GM12878 (cell line): ENCODE results near the gene DIO3. TPM values are rescaled to one million over a fixed set of nuclear protein-coding genes. Genes with fewer than 3 reads are reported as not detected.

Experiments
- ATAC-seq: fragments of 200-7000 bp; cut with Tn5 transposase; 3 replicates; pipeline ENCODE4 v1.9.1; 2020; ENCODE audit warnings: mild to moderate bottlenecking, moderate library complexity
- BruUV-seq: library from RNA; stranded (reverse); fragments of 400-500 nt; replicated peaks from 2 replicates; lab custom pipeline; 2021; lab: Mats Ljungman, UMichigan
- CTCF ChIA-PET: fragments of 300-600 bp; sonication (Branson Sonifier 250); formaldehyde crosslinking; extraction: SDS; loops from one replicate; lab custom pipeline; 2021; ENCODE audit warnings: inconsistent platforms; lab: Yijun Ruan, JAX
- POLR2A ChIA-PET: fragments of 350-600 bp; formaldehyde crosslinking; extraction: SDS; loops from one replicate; lab custom pipeline; 2021; ENCODE audit warnings: inconsistent platforms; lab: Charles Lee
- RAD21 ChIA-PET: fragments of 300-600 bp; sonication (Branson Sonifier 250); formaldehyde crosslinking; loops from one replicate; lab custom pipeline; 2023; ENCODE audit warnings: antibody characterized with exemption; ENCODE audit not compliant: unreplicated experiment; lab: Charles Lee
- SMC1A ChIA-PET: fragments of 300-600 bp; sonication (Branson Sonifier 250); formaldehyde crosslinking; loops from one replicate; lab custom pipeline; 2023; ENCODE audit not compliant: unreplicated experiment, uncharacterized antibody; lab: Charles Lee
- DNase-seq: peaks from one replicate; pipeline ENCODE4 v3.0.0-alpha.2; 2011; ENCODE audit warnings: low read depth, low spot score
- FAIRE-seq: peaks from 3 replicates; lab custom pipeline; 2011; peaks lifted over from hg19 to GRCh38; lab: Jason Lieb, UNC
- H2AFZ ChIP-seq: 2 replicates; pipeline ENCODE4 v1.6.0; 2011; ENCODE audit warnings: low read depth, low read length, control low read depth; ENCODE audit not compliant: control insufficient read depth
- H3K27ac ChIP-seq: 2 replicates; pipeline ENCODE4 v1.5.1; 2011; ENCODE audit warnings: control low read depth; ENCODE audit not compliant: control insufficient read depth, insufficient read depth
- H3K27me3 ChIP-seq, 2 experiments: replicated peaks in 1 of 2; 2 replicates each; pipeline versions ENCODE4 v1.6.0 to v1.6.1; 2011; ENCODE audit warnings: low read length in 1 of 2; ENCODE audit not compliant: control insufficient read depth in 2 of 2, insufficient read depth in 2 of 2
- H3K36me3 ChIP-seq, 2 experiments: 2 replicates each; pipeline ENCODE4 v1.5.1; 2011; ENCODE audit warnings: low read length in 1 of 2; ENCODE audit not compliant: control insufficient read depth in 2 of 2, insufficient read depth in 2 of 2
- H3K4me1 ChIP-seq: 2 replicates; pipeline ENCODE4 v1.6.1; 2011; ENCODE audit warnings: mild to moderate bottlenecking, low read length, moderate library complexity, mixed read lengths; ENCODE audit not compliant: control insufficient read depth, insufficient read depth
- H3K4me2 ChIP-seq: 2 replicates; pipeline ENCODE4 v1.6.0; 2011; ENCODE audit warnings: control low read depth; ENCODE audit not compliant: control insufficient read depth, insufficient read depth
- H3K4me3 ChIP-seq: fragments of 200-600 bp; sonication (generic); 2 replicates; pipeline ENCODE4 v1.5.1; 2016
- H3K79me2 ChIP-seq: 2 replicates; pipeline ENCODE4 v1.6.0; 2011; ENCODE audit warnings: low read length; ENCODE audit not compliant: control insufficient read depth, insufficient read depth
- H3K9ac ChIP-seq: 2 replicates; pipeline ENCODE4 v1.8.0; 2011; ENCODE audit warnings: low read length, control low read depth, mixed read lengths; ENCODE audit not compliant: control insufficient read depth, insufficient read depth
- H3K9me3 ChIP-seq: replicated peaks from 3 replicates; pipeline ENCODE4 v1.5.1; 2011; ENCODE audit warnings: mild to moderate bottlenecking, low read length; ENCODE audit not compliant: control insufficient read depth, insufficient read depth
- H4K20me1 ChIP-seq: 2 replicates; pipeline ENCODE4 v1.6.0; 2011; ENCODE audit not compliant: control insufficient read depth, insufficient read depth
- CBFB ChIP-seq: IDR thresholded peaks from 2 replicates; pipeline ENCODE4 v1.6.1; 2016; ENCODE audit warnings: antibody characterized with exemption, low read depth
- GATAD2B ChIP-seq: fragments of 450-650 bp; conservative IDR thresholded peaks from 2 replicates; pipeline ENCODE4 v1.6.1; 2017; ENCODE audit warnings: low read depth, mild to moderate bottlenecking, moderate library complexity
- NFYA ChIP-seq: IDR thresholded peaks from 2 replicates; pipeline ENCODE4 v1.6.1; 2011; ENCODE audit warnings: low read depth, mild to moderate bottlenecking, low read length, improper control_type of control experiment, borderline replicate concordance
- NRF1 ChIP-seq: conservative IDR thresholded peaks from 2 replicates; pipeline ENCODE4 v1.6.1; 2011; ENCODE audit warnings: mild to moderate bottlenecking, low read depth, low read length, improper control_type of control experiment
- PML ChIP-seq: IDR thresholded peaks from 2 replicates; pipeline ENCODE4 v1.6.1; 2012; ENCODE audit warnings: low read length, inconsistent platforms
- SMC3 ChIP-seq: IDR thresholded peaks from 2 replicates; pipeline ENCODE4 v1.6.1; 2011; ENCODE audit warnings: low read length, improper control_type of control experiment, borderline replicate concordance
- STAT1 ChIP-seq: fragments of 450-650 bp; conservative IDR thresholded peaks from 2 replicates; pipeline ENCODE4 v1.6.1; 2014; ENCODE audit warnings: antibody characterized with exemption, mild to moderate bottlenecking
- WGBS: methylation state at CpG from one replicate; pipeline ENCODE4 v1.1.6; 2016; ENCODE audit warnings: low lambda C conversion rate; ENCODE audit not compliant: insufficient replicate concordance, insufficient coverage; ENCODE audit errors: missing lambda C conversion rate; 5-methylcytosine and 5-hydroxymethylcytosine counted together
- in situ Hi-C: fragments of 300-500 bp; cut with MboI; formaldehyde crosslinking; loops from 9 replicates; pipeline ENCODE4 v1.14.3; 2018; ENCODE audit warnings: mixed read lengths
- intact Hi-C: fragments of 100-400 bp; cut with micrococcal nuclease; formaldehyde crosslinking; loops from one replicate; pipeline ENCODE4 v1.14.2; 2022; ENCODE audit not compliant: unreplicated experiment
- polyA plus RNA-seq, 11 experiments: library from polyadenylated mRNA; depleted of rRNA in 4 of 11; unstranded in 6 of 11; stranded (reverse) in 5 of 11; fragments of >200 nt; fragmentation: Nextera tagmentation in 4 of 11; fragmentation: Illumina TruSeq in 1 of 11; extraction: Ambion mirVana in 4 of 11; extraction: Trizol in 1 of 11; gene quantifications; 1 replicate in 1 of 11; 2 replicates in 10 of 11; pipeline versions ENCODE4 v1.2.1 to v1.2.3, GENCODE V29; 2011 to 2016; ENCODE audit warnings: inconsistent platforms in 2 of 11, missing spikeins in 2 of 11, low read depth in 1 of 11
- total RNA-seq, 4 experiments: library from RNA; depleted of rRNA in 3 of 4; stranded (reverse); fragments of >200 nt in 3 of 4; fragmentation: Illumina TruSeq in 1 of 4; extraction: Trizol in 1 of 4; gene quantifications; 2 replicates each; pipeline versions ENCODE4 v1.2.1 to v1.2.3, GENCODE V29; 2013 to 2021
- TF ChIP-seq, protein P1 (sequence below): fragments of 450-650 bp; IDR thresholded peaks from 2 replicates; pipeline ENCODE4 v1.6.1; 2016; ENCODE audit warnings: mild to moderate bottlenecking, moderate library complexity, borderline replicate concordance
- TF ChIP-seq, protein P2 (sequence below): IDR thresholded peaks from 2 replicates; pipeline ENCODE4 v1.6.1; 2012; ENCODE audit warnings: mild to moderate bottlenecking, low read depth, low read length
- TF ChIP-seq, protein P3 (sequence below): fragments of 150-350 bp; IDR thresholded peaks from 2 replicates; pipeline ENCODE4 v1.6.1; 2014; ENCODE audit warnings: mild to moderate bottlenecking, low read depth, low read length
- TF ChIP-seq, protein P4 (sequence below): fragments of 450-650 bp; IDR thresholded peaks from 2 replicates; pipeline ENCODE4 v1.6.1; 2017; ENCODE audit warnings: antibody characterized with exemption, mild to moderate bottlenecking, moderate library complexity

Gene DIO3
- total and polyA plus RNA-seq, 10 of the 15 experiments (the other 5 are each of a cell fraction or from before 2014, with no cell fraction given), result not detected

DNA sequence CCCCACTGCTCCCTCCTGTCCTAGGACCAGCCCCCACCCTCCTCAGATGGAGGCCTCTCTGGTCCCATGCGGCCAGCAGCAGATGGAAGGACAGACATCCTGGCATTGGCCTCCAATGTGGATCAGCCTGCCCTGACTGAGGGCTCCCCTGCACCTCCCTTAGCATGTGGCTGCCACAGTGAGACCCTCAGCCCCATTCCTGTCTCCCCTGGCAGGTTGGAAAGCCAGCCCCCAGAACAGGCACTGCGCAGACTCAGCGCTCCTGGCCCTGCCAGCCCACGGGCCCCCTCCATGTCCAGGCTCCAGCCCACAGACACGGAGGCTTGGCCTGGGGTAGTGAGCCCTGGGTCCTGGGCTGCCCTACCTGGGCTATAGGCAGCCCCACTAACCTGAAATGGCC, 47.2 kb upstream of the DIO3 start (continued):
- TF ChIP-seq, protein P1, sequence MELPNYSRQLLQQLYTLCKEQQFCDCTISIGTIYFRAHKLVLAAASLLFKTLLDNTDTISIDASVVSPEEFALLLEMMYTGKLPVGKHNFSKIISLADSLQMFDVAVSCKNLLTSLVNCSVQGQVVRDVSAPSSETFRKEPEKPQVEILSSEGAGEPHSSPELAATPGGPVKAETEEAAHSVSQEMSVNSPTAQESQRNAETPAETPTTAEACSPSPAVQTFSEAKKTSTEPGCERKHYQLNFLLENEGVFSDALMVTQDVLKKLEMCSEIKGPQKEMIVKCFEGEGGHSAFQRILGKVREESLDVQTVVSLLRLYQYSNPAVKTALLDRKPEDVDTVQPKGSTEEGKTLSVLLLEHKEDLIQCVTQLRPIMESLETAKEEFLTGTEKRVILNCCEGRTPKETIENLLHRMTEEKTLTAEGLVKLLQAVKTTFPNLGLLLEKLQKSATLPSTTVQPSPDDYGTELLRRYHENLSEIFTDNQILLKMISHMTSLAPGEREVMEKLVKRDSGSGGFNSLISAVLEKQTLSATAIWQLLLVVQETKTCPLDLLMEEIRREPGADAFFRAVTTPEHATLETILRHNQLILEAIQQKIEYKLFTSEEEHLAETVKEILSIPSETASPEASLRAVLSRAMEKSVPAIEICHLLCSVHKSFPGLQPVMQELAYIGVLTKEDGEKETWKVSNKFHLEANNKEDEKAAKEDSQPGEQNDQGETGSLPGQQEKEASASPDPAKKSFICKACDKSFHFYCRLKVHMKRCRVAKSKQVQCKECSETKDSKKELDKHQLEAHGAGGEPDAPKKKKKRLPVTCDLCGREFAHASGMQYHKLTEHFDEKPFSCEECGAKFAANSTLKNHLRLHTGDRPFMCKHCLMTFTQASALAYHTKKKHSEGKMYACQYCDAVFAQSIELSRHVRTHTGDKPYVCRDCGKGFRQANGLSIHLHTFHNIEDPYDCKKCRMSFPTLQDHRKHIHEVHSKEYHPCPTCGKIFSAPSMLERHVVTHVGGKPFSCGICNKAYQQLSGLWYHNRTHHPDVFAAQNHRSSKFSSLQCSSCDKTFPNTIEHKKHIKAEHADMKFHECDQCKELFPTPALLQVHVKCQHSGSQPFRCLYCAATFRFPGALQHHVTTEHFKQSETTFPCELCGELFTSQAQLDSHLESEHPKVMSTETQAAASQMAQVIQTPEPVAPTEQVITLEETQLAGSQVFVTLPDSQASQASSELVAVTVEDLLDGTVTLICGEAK, result no peak
- no peak for TF ChIP-seq NRF1
- TF ChIP-seq, all 136 proteins: peak for 0

DNA sequence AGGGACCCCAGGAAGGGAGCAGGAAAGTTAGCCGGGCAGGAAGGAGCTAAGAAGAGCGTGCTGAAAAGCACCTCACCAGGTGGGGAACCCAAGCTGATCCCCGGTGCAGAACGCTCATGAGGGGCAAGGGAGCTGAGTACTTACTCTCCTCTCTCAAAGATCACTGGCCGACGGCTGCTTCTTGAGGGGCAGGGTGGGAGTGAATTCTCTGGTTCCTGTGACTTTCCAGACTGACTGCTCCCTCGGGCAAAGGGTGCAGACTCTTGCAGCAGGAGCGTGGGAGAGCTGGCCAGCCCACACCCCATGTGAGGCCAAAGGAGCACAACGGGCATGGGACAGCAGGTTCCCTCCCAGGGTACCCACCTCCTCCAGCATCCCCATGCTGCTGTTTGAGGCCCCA, 44.9 kb upstream of the DIO3 start:
- Histone ChIP-seq H3K79me2 (no peaks in the 10 kb centered on the region), H3K9ac (no peak overlapping the region), H3K27ac (no peak overlapping the region), H3K9me3 (no peaks in the 10 kb centered on the region; the same call in 2 of the 3 replicates), H3K4me1 (no peaks in the 10 kb centered on the region), H3K36me3 (no peaks in the 10 kb centered on the region), H4K20me1 (no peaks in the 10 kb centered on the region), H3K4me3 (no peak overlapping the region), H2AFZ (no peak overlapping the region), H3K4me2 (no peak overlapping the region), H3K27me3 (no peaks in the 10 kb centered on the region)
- no peak for ATAC-seq
- ChIA-PET POLR2A (no interaction called here), CTCF (no interaction called here), RAD21 (no interaction called here), SMC1A (no interaction called here)
- in situ Hi-C loops (no loop called here), intact Hi-C loops (no loop called here)
- 29% methylated on average over 9 of the region's 9 CpGs for WGBS
- no peak for FAIRE-seq
- DNase-seq, result no peak
- BruUV-seq, result no TSS peak
- TF ChIP-seq SMC3 (no peak), CBFB (no peak), NFYA (no peak), STAT1 (no peak), PML (no peak), GATAD2B (no peak)
- TF ChIP-seq, protein P2, sequence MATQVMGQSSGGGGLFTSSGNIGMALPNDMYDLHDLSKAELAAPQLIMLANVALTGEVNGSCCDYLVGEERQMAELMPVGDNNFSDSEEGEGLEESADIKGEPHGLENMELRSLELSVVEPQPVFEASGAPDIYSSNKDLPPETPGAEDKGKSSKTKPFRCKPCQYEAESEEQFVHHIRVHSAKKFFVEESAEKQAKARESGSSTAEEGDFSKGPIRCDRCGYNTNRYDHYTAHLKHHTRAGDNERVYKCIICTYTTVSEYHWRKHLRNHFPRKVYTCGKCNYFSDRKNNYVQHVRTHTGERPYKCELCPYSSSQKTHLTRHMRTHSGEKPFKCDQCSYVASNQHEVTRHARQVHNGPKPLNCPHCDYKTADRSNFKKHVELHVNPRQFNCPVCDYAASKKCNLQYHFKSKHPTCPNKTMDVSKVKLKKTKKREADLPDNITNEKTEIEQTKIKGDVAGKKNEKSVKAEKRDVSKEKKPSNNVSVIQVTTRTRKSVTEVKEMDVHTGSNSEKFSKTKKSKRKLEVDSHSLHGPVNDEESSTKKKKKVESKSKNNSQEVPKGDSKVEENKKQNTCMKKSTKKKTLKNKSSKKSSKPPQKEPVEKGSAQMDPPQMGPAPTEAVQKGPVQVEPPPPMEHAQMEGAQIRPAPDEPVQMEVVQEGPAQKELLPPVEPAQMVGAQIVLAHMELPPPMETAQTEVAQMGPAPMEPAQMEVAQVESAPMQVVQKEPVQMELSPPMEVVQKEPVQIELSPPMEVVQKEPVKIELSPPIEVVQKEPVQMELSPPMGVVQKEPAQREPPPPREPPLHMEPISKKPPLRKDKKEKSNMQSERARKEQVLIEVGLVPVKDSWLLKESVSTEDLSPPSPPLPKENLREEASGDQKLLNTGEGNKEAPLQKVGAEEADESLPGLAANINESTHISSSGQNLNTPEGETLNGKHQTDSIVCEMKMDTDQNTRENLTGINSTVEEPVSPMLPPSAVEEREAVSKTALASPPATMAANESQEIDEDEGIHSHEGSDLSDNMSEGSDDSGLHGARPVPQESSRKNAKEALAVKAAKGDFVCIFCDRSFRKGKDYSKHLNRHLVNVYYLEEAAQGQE, result no peak
- TF ChIP-seq, protein P3, sequence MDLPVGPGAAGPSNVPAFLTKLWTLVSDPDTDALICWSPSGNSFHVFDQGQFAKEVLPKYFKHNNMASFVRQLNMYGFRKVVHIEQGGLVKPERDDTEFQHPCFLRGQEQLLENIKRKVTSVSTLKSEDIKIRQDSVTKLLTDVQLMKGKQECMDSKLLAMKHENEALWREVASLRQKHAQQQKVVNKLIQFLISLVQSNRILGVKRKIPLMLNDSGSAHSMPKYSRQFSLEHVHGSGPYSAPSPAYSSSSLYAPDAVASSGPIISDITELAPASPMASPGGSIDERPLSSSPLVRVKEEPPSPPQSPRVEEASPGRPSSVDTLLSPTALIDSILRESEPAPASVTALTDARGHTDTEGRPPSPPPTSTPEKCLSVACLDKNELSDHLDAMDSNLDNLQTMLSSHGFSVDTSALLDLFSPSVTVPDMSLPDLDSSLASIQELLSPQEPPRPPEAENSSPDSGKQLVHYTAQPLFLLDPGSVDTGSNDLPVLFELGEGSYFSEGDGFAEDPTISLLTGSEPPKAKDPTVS, result no peak
- TF ChIP-seq, protein P4, sequence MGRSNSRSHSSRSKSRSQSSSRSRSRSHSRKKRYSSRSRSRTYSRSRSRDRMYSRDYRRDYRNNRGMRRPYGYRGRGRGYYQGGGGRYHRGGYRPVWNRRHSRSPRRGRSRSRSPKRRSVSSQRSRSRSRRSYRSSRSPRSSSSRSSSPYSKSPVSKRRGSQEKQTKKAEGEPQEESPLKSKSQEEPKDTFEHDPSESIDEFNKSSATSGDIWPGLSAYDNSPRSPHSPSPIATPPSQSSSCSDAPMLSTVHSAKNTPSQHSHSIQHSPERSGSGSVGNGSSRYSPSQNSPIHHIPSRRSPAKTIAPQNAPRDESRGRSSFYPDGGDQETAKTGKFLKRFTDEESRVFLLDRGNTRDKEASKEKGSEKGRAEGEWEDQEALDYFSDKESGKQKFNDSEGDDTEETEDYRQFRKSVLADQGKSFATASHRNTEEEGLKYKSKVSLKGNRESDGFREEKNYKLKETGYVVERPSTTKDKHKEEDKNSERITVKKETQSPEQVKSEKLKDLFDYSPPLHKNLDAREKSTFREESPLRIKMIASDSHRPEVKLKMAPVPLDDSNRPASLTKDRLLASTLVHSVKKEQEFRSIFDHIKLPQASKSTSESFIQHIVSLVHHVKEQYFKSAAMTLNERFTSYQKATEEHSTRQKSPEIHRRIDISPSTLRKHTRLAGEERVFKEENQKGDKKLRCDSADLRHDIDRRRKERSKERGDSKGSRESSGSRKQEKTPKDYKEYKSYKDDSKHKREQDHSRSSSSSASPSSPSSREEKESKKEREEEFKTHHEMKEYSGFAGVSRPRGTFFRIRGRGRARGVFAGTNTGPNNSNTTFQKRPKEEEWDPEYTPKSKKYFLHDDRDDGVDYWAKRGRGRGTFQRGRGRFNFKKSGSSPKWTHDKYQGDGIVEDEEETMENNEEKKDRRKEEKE, result no peak
